Peyer's patch (tissue), 4 donors: ENCODE results near the gene ERP27.

Experiments used
- POLR2A ChIP-seq, 2 donors: fragments of 450-650 bp; IDR thresholded peaks; one replicate each; pipeline ENCODE4 v1.5.1; 2017; ENCODE audit warnings: antibody characterized with exemption in 2 of 2, mild to moderate bottlenecking in 2 of 2, moderate library complexity in 2 of 2
- TF ChIP-seq, protein P1 (sequence below), 6 experiments: fragments of 450-650 bp in 4 of 6; fragments of 200-600 bp in 2 of 6; sonication (generic) in 1 of 6; IDR thresholded peaks; one replicate each; pipeline ENCODE4 v1.5.1; 2017 to 2019; ENCODE audit warnings: antibody characterized with exemption in 6 of 6, mild to moderate bottlenecking in 3 of 6, moderate library complexity in 1 of 6

GRCh38 chr12:14964406-14964805, 26.1 kb upstream of the ERP27 start:
- TF ChIP-seq, protein P1, sequence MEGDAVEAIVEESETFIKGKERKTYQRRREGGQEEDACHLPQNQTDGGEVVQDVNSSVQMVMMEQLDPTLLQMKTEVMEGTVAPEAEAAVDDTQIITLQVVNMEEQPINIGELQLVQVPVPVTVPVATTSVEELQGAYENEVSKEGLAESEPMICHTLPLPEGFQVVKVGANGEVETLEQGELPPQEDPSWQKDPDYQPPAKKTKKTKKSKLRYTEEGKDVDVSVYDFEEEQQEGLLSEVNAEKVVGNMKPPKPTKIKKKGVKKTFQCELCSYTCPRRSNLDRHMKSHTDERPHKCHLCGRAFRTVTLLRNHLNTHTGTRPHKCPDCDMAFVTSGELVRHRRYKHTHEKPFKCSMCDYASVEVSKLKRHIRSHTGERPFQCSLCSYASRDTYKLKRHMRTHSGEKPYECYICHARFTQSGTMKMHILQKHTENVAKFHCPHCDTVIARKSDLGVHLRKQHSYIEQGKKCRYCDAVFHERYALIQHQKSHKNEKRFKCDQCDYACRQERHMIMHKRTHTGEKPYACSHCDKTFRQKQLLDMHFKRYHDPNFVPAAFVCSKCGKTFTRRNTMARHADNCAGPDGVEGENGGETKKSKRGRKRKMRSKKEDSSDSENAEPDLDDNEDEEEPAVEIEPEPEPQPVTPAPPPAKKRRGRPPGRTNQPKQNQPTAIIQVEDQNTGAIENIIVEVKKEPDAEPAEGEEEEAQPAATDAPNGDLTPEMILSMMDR (IDR thresholded peaks at IDR 0.05), result no peak
- TF ChIP-seq POLR2A (IDR thresholded peaks at IDR 0.05), result no peak
